Thyroid gland (tissue), 4 donors: ENCODE results near the gene STAG1.

ENCODE experiments used
- POLR2A ChIP-seq, 2 donors: fragments of 450-650 bp; IDR thresholded peaks; one replicate each; pipeline ENCODE4 v1.6.1; 2017; ENCODE audit warnings: antibody characterized with exemption in 2 of 2, mild to moderate bottlenecking in 2 of 2, moderate library complexity in 1 of 2
- TF ChIP-seq, protein P1 (sequence below), 6 experiments: fragments of 200-600 bp in 3 of 6; fragments of 450-650 bp in 3 of 6; sonication (generic) in 3 of 6; IDR thresholded peaks; one replicate each; pipeline ENCODE4 v1.5.1; 2016 to 2019; ENCODE audit warnings: antibody characterized with exemption in 6 of 6, mild to moderate bottlenecking in 2 of 6, inconsistent platforms in 1 of 6, moderate library complexity in 1 of 6

DNA sequence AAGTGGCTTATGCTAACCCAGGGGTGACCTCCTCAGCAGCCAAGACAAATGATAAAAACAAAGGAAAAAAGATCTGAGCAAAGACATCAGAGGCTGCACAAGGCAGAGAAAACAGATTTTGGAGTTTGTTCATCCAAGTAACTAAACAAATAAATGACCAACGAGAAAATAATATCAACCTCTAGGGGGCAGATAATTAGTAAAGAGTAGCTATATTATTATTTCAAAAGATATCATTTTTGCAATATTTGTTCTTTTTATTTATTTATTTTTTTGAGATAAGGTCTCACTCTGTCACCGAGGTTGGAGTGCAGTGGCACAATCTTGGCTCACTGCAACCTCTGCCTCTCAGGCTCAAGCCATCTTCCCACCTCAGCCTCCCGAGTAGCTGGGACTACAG, 400.3 kb downstream of the STAG1 start:
- TF ChIP-seq, protein P1, sequence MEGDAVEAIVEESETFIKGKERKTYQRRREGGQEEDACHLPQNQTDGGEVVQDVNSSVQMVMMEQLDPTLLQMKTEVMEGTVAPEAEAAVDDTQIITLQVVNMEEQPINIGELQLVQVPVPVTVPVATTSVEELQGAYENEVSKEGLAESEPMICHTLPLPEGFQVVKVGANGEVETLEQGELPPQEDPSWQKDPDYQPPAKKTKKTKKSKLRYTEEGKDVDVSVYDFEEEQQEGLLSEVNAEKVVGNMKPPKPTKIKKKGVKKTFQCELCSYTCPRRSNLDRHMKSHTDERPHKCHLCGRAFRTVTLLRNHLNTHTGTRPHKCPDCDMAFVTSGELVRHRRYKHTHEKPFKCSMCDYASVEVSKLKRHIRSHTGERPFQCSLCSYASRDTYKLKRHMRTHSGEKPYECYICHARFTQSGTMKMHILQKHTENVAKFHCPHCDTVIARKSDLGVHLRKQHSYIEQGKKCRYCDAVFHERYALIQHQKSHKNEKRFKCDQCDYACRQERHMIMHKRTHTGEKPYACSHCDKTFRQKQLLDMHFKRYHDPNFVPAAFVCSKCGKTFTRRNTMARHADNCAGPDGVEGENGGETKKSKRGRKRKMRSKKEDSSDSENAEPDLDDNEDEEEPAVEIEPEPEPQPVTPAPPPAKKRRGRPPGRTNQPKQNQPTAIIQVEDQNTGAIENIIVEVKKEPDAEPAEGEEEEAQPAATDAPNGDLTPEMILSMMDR (IDR thresholded peaks at IDR 0.05) = peak in 2 of 6 experiments; percentile 11 to 26
- no peak for TF ChIP-seq POLR2A (IDR thresholded peaks at IDR 0.05)
